DMS53 treated with DMSO at 0.1 percent for 48 hours (cell line): Measurements from ENCODE around the gene CACNG1.
"Not testable (repeated sequence)": the region's sequence is repeated elsewhere in the genome, so short reads cannot be mapped to it uniquely, and the experiment has no call there.

Source experiments
- DNase-seq: peaks from one replicate; lab custom pipeline; 2025; ENCODE audit not compliant: unreplicated experiment; lab: John Stamatoyannopoulos, UW

Gene CACNG1

GRCh38 chr17:67078292-67078691 lies 33.9 kb downstream of the CACNG1 start:
- DNase-seq: no peak

GRCh38 chr17:67079491-67079890 lies 35.1 kb downstream of the CACNG1 start:
- DNase-seq: no peak

GRCh38 chr17:67080804-67081203 lies 36.5 kb downstream of the CACNG1 start:
- DNase-seq: no peak

- DNase-seq: no peak
These were observed 37.8 kb downstream of the CACNG1 start for GRCh38 chr17:67082107-67082506.

GRCh38 chr17:67085406-67085805 lies 41.1 kb downstream of the CACNG1 start:
- DNase-seq: no peak

- no peak for DNase-seq
These were observed 44.3 kb downstream of the CACNG1 start for GRCh38 chr17:67088639-67089038.

- DNase-seq: no peak
These were observed 46.0 kb downstream of the CACNG1 start for GRCh38 chr17:67090341-67090740.

- DNase-seq: no peak
These were observed 47.9 kb downstream of the CACNG1 start for GRCh38 chr17:67092291-67092690.

- not testable (repeated sequence) for DNase-seq
These were observed 48.4 kb downstream of the CACNG1 start for GRCh38 chr17:67092710-67093109.

- DNase-seq: no peak
These were observed 49.0 kb downstream of the CACNG1 start for GRCh38 chr17:67093348-67093747.

GRCh38 chr17:67095291-67095690 lies 50.9 kb downstream of the CACNG1 start:
- not testable (repeated sequence) for DNase-seq

GRCh38 chr17:67095803-67096202 lies 51.4 kb downstream of the CACNG1 start:
- no peak for DNase-seq

GRCh38 chr17:67096609-67097008 lies 52.3 kb downstream of the CACNG1 start:
- no peak for DNase-seq

- no peak for DNase-seq
These were observed 53.7 kb downstream of the CACNG1 start for GRCh38 chr17:67098006-67098405.

- not testable (repeated sequence) for DNase-seq
These were observed 60.3 kb downstream of the CACNG1 start for GRCh38 chr17:67104641-67105040.

GRCh38 chr17:67105213-67105612 lies 60.9 kb downstream of the CACNG1 start:
- no peak for DNase-seq
